ENCODE measurements around the gene JSRP1.
A peak's percentile ranks its signal among the peaks of the same experiment; 100 is the strongest.

Gene JSRP1

DNA sequence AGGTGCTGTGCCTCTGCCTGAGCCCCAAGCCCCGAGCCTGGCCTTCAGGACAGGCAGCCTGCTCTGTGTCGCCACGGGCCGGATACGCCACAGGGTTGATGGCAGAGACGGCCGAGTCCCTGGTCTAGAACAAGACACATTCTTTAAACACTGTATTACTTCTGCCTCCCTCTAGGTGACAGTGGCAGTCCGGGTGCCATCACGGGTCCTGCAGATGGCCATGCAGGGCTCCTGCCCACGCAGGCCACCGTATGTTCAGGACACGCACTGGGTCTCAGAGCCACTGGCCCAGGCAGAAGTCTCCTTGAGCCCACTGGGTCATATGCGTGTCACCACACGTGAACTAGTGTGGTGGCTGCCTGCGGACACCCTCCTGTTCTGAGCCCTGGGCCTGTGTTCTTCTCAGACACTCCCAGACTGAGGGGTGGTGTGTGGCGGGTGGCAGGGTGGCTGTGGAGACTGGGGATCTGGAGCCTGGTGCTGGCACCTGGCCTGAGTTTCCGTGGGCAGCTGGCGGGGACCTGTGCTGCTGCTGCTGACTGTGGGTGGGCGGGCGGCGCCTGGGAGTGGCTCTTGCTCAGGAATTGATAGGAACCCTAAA, 24.5 kb downstream of the JSRP1 start:
- DNase-seq = no peak

DNA sequence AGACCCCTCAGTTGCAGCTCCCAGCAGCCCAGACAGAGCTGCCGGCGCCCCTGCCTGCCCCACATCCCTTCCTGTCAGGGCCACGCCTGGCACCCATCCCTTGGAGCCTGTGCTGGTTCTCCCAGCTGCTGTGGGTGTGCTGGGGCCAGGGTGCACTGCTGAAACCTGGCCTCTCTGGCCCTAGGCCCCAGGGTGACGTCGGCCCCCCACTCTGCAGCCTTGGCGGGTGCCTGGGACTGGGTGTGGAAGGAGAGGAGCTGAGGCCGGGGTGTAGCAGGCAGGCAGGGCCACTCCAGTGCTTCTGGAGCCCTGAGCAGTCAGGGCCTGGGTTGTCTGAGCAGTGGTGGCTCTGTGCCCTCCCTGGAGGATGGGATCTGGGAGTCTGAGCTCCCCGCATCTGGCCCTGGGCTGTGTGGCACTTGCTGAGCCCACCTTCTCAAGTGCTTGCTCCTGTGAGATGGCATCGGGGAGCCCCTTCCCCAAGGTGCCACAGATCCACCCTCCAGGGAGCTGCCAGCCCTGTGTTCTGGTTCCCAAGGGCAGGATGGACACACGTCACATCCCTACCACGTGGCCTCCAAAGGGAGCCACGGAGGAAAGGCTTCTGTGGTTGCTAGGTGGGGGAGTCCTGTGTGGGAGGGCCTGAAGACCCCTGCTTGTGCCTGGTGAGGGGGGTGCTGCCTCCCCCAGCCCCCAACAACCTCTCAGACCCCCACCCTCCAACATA, 25.2 kb downstream of the JSRP1 start:
- no peak for DNase-seq

DNA sequence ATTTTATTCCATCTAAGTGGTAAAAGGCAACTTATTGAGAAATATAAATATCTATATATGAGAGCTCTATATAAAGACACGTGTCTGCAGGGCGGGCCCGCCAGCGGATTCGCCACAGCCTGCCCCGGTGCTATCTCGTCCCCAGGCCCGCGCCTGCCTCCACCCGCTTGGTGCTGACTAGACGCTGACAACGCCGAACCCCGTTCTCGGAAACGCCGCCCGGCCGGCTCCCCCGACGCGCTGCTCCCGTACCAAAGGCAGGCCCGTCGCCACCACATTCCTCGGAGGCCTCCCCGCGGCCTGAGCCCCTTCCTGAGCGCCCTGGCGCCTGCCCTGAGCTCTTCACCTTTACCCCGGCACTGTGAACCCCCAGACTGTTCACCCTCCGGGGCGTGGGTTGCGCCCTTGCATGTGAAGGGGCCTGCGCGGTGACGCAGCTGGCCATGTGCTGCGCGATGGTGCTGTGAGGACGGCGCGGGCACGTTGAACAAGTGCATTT, 26.1 kb downstream of the JSRP1 start:
- no peak for DNase-seq

DNA sequence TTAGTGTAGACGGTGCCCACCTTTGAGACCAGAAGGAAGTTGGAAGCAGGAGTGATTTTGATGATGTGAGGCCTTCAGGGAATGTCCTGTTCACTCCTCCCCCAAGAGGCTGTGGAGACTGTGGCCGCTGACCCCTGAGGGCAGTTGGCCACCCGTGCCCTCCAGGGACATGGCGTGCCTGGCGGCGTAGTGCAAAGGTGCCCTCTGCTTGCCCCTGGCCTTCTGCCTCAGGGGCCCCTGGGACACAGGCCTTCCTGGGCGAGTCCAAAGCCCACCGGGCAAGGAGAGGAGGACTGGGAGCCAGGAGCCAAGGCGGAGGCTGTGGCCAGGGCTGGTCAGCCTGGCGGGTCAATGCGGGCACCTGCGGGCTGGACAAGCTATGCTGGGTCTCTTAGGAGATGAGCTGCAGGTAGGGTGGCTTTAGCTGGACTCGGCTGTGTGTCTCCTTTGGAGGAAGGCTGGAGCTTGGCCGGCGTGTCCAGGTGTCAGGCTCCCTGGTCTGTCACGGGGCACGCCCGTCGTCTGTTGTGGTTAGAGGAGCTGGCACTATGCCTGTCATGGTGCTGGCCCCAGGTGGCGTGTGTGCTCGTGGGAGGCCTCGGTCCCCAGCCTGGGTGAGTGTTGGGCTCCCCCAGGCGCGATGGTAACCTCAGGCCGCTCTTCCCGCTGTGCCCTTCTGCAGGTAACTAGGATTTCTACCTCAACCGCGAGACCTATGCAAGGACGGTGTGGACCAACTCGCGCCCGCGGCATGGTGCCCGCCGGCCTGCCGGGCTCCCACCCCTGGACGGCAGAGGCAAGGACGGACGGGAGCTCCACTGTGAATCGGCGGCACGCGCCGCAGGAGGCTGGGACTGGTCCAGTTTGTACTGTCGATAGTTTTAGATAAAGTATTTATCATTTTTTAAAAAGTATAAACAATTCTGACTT, 26.8 kb downstream of the JSRP1 start:
- DNase-seq = no peak

DNA sequence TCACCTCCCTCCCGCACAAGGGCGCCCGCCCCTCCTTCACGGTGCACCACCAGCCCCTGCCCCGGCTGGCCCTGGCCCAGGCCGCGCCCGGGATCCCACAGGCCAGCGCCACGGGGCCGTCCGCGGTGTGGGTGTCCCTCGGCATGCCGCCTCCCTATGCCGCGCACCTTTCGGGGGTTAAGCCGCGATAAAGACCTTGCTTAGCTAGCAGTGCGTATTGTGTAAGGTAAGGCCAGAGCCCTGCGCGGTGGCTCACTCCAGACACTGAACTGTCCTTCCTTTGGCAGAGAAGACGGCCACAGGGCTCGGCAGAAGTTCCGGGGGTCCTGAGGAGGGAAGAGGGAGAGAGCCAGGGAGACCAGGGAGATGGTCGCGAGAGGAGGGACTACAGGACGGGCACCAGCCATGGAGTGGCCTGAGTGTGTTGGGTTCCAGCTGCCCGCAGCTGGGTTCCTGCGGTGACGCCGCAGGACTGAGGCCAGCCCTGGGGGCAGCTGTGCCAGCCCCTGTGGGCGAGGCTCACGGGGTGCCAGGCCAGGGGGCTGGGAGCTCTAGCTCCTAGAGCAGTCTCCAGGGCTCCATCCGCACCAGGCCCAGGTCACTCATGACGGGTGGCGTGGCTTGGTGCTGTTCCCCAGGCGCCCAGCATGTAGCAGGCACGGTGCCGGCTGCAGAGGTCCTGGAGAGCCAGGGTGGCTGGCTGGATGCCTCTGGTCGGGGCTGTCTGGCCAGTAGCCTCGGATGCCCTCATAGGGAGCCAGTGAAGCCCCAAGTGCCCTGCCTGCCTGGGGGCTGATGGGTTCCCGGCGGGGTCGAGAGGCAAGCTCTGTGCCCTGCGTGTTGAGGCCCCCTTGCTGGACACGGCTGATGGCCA, 27.8 kb downstream of the JSRP1 start:
- no peak for DNase-seq

DNA sequence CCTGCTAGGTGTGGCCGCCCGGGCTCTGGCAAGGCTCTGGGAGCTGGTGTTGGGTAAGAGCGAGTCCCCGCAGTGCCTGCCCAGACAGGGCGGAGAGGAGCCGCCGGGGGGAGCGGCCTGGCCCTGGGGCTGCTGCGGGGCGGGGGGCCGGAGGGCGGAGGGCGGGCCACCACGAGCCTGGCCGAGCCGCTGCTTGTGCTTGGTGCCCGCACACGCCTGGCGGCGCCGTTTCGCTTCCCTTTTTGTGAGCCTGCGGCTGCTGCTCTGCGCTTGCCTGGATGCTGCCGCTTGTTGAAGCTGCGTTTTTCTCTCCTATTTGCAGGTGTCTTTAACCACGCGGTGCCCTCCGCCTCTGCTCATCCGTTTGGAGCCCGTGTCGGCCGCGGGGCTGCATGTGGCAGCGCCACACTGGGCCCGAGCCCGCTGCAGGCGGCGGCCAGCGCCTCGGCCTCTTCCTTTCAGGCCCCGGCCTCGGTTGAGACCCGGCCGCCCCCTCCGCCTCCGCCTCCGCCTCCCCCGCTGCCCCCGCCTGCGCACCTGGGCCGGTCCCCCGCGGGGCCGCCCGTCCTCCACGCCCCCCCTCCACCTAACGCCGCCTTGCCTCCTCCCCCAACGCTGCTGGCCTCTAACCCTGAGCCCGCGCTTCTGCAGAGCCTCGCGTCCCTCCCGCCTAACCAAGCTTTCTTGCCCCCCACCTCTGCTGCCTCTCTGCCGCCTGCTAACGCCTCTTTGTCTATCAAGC, 28.6 kb downstream of the JSRP1 start:
- DNase-seq = no peak

DNA sequence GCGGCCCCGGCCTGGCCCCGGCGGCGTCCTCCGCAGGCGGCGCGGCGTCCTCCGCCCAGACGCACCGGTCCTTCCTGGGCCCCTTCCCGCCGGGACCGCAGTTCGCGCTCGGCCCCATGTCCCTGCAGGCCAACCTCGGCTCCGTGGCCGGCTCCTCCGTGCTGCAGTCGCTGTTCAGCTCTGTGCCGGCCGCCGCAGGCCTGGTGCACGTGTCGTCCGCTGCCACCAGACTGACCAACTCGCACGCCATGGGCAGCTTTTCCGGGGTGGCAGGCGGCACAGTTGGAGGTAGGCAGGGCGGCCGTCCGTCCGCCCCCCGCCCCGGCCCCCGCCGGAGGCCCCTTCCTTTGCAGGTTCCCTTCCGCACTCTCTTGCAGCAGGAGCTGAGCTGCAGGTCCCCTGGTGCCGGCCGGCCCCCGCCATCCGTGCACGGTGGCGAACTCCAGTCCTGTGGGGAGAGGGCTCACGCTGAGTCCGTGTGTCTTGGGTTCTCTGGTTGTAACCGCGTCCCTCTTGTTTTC, 29.3 kb downstream of the JSRP1 start:
- DNase-seq = no peak

DNA sequence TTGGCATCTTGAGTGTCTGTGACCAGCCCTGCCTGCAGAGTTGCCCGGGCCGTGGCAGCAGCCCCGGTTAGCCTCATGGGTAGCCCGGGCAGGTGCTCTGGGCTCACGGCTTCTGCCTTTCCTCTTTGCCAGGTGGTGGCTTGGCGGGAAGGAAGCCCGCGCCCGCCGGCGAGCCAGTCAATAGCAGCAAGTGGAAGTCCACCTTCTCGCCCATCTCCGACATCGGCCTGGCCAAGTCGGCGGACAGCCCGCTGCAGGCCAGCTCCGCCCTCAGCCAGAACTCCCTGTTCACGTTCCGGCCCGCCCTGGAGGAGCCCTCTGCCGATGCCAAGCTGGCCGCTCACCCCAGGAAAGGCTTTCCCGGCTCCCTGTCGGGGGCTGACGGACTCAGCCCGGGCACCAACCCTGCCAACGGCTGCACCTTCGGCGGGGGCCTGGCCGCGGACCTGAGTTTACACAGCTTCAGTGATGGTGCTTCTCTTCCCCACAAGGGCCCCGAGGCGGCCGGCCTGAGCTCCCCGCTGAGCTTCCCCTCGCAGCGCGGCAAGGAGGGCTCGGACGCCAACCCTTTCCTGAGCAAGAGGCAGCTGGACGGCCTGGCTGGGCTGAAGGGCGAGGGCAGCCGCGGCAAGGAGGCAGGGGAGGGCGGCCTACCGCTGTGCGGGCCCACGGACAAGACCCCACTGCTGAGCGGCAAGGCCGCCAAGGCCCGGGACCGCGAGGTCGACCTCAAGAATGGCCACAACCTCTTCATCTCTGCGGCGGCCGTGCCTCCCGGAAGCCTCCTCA, 30.0 kb downstream of the JSRP1 start:
- no peak for DNase-seq

DNA sequence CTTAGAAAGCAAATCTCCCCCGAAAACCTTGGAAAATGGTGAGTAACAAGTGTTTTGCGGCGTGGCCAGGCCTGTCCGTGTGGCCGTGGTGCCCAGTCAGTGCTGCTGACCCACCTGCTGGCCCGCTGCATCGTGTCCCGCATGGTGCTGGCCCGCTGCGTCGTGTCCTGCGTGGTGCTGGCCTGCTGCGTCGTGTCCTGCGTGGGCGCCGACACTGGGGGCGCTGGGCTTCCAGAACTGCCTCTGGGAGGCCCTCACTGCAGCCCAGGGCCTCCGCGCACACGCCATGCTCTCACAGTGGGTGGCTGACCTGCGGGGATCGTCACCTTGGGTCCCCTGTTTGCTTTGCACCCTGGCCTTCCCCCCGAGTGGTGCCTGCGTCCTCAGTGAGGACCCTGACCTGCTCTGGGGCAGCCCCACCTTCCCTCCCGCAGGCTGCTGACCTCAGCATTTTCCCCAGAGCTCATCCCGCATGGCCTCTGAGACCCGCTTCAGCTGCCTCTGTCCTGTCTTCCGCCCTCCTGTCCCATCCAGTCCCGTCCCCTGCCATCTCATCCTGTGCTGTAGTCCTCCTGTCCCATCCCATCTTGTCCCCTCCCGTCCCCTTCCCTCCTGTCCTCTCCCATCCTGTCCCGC, 30.7 kb downstream of the JSRP1 start:
- no peak for DNase-seq

DNA sequence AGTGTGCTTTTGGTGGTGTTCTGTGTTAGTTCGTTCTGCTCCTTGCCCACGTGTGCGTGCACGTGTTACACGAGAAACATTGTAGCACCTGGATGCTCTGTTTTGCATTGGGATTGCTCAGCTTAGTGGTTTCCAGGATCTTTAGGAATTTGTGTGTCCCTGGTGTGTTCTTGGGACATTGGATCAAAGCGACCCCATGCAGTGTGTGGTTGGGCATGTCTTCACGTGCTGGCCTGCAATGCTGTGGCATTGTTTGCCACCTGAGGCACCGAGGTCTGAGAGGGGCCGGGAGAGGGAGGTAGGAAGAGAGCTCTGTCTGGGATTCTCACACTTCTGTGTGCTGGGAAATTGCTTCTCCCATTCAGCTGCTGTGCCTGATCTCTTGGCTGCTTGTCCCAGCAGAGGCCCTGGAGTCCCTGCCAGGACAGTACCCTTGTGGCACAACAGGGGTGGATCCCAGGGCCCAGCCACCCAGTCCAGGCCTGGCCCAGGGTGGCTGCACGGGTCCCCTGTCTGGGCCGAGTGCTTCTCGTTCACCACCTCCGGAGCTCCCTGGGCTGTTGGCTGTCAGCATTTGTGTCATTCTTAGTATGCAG, 31.4 kb downstream of the JSRP1 start:
- no peak for DNase-seq

DNA sequence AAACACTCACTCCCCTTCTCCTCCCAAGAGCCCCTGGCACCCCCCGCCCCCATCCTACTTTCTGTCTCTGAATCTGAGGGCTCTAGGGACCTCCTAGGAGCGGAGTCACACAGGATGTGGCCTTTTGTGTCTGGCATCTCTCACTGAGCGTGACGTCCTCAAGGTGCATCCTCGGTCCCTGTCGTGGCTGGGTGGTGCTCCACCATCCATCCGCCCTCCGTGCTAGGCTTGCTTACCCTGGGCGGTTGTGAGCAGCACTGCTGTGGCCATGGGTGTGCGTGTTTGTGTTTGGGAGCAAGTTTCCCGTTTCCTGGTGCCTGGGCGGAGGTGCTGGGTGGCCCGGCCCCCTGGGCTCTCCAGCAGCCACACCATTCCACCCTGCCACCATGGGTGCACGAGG, 32.3 kb downstream of the JSRP1 start:
- peak; percentile 31 for DNase-seq

DNA sequence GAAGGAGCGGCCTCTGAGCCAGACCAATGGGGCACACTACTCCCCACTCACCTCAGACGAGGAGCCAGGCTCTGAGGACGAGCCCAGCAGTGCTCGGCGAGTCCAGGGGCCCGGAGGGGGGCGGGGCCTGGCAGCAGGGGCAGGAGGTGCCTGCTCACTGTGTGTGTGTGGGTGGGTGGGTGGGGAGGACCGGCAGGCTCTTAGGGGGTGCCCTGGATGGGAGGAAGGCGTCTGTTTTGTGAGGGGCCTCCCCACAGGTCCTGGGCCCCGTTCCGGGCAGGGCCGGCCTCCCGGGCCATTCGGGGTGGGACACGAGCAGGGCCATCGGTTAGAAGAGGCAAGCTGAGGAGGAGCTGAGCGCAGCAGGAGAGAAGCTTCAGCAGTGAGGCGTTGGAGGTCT, 32.8 kb downstream of the JSRP1 start:
- DNase-seq = no peak

DNA sequence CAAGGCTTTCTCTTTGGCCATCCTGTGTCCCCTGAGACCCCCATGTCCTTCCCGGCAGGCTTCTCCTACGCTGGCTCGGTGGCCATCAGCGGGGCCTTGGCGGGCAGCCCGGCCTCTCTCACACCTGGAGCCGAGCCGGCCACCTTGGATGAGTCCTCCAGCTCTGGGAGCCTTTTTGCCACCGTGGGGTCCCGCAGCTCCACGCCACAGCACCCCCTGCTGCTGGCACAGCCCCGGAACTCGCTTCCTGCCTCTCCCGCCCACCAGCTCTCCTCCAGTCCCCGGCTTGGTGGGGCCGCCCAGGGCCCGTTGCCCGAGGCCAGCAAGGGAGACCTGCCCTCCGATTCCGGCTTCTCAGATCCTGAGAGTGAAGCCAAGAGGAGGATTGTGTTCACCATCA, 34.3 kb downstream of the JSRP1 start:
- no peak for DNase-seq

DNA sequence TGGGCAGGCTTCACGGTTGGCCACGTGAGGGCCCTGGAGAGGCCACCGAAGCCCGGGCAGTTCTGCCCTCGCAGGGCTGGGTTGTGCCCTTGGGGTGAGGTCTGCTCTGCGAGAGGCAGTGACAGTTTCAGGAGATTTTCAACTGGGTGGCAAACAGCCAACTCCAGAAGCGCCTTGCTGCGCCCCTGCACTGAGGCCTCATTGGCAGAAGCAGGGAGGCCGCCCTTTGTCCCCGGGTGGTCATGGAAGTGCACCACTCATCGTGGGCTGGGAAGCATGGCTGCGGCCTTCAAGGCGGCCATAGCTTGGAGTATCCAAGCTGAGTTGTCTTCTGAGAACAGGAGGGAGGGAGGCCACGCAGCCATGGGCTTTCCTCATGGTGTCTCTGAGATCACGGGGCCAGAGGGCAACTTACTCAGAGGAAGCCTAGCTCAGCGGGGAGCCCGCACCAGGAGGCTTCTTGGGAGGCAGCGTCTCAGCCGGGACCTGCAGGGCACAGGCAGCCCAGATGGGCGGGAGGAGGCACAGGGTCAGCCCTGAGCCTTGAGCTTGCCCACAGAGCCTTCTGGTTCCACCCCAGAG, 34.9 kb downstream of the JSRP1 start:
- no peak for DNase-seq

DNA sequence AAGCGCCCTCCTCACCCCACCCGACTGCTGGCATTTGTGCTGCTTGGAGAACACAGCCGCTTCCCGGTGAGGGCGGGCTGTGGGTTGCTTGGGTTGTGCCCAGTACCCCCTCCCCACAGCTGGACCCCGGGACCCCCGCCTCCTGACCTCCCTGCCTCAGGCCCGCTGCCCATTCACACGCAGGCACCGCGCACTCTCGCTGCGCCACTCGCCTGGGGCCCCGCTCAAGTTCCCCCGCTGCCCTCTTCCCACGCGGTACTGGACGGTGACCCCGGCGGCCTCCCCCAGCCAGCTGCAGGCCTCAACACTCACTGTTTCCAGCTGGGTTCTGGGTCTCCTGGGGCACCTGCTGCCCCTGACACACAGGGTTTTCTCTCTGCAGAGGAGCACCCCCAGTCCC, 36.5 kb downstream of the JSRP1 start:
- no peak for DNase-seq

DNA sequence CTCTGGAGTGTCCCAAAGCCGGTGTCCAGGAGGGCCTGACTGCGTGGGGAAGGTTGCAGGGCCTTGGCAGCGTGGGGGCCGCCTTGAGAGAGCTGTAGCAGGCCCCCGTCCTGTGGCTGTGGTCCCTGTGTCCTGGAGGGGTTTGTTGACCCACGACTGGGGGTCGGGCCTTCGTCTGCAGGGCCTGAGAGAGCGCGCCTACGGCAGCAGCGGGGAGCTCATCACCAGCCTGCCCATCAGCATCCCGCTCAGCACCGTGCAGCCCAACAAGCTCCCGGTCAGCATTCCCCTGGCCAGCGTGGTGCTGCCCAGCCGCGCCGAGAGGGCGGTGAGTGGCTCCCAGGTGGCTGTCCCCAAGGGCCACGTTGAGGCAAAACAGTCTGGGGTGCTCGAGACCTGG, 38.6 kb downstream of the JSRP1 start:
- DNase-seq = no peak

DNA sequence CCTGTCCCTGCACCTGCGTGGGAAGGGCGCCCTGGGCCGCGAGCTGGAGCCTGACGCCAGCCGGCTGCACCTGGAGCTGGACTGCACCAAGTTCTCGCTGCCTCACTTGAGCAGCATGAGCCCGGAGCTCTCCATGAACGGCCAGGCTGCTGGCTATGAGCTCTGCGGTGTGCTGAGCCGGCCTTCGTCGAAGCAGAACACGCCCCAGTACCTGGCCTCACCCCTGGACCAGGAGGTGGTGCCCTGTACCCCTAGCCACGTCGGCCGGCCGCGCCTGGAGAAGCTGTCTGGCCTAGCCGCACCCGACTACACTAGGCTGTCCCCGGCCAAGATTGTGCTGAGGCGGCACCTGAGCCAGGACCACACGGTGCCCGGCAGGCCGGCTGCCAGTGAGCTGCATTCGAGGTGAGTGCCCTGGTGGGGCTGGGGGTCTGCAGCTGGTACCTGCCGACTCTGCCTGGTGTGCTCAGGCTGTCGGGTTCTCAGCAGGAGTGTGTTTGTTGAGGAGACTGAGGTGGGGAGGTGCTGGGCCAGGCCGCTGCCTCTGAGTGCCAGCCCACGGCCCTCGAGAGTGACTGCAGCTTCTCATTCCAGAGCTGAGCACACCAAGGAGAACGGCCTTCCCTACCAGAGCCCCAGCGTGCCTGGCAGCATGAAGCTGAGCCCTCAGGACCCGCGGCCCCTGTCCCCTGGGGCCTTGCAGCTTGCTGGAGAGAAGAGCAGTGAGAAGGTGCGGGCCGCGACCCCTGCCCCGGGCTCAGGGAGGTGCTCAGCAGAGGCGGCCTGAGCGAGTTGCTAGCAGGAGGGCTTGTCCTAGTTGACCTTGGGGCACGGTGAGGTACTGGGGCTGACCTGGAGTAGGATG, 39.6 kb downstream of the JSRP1 start:
- DNase-seq = no peak

DNA sequence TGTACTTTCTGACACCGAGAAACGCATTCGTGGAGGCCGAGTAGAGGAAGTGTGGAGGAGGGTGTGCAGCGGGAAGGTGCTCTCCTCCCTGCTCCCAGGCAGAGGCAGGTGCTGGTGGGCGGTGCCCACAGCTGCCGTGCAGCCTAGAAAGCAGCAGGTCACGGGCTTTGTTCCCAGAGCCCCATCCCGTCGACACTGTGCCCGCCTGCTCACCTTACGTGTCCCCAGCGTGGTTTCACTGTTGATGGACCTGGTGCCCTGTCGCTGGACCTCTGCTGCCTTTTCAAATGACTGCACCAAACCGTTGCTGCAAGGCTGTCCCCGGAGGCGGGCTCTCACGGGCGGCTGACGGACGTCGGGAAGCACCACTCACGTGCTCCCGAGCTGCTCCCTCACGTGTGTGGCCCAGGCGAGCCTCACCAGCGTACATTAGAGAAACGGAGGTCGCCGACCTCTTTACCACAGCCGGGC, 40.9 kb downstream of the JSRP1 start:
- DNase-seq = peak; percentile 48

All from CD4-positive, alpha-beta T cell treated with Interleukin-21 for 1 hour (primary cell).